Tibial nerve (tissue), 4 donors: ENCODE results near the gene WDR82. TPM values are rescaled to one million over a fixed set of nuclear protein-coding genes. Genes with fewer than 3 reads are reported as not detected.

Experiments used
- DNase-seq, 2 donors: peaks; one replicate each; pipeline ENCODE4 v3.0.0-alpha.2; 2019; ENCODE audit warnings: low spot score in 2 of 2
- H3K27ac ChIP-seq, 4 donors: fragments of 200-600 bp; sonication (generic) in 3 of 4; one replicate each; pipeline ENCODE4 v1.5.1; 2017 to 2019; ENCODE audit warnings: mild to moderate bottlenecking in 1 of 4
- H3K27me3 ChIP-seq, 2 donors: fragments of 200-600 bp; sonication (generic) in 1 of 2; one replicate each; pipeline versions ENCODE4 v1.5.1 to v1.6.0; 2017 to 2019
- H3K36me3 ChIP-seq, 3 donors: fragments of 200-600 bp; sonication (generic); one replicate each; pipeline ENCODE4 v1.5.1; 2018 to 2019
- H3K4me1 ChIP-seq, 4 donors: fragments of 200-600 bp; sonication (generic) in 3 of 4; one replicate each; pipeline ENCODE4 v1.5.1; 2017 to 2019
- H3K4me3 ChIP-seq, 4 donors: fragments of 200-600 bp; sonication (generic) in 3 of 4; one replicate each; pipeline ENCODE4 v1.5.1; 2017 to 2019; ENCODE audit warnings: mild to moderate bottlenecking in 1 of 4, moderate library complexity in 1 of 4
- H3K9me3 ChIP-seq, 4 donors: fragments of 200-600 bp; sonication (generic) in 3 of 4; one replicate each; pipeline ENCODE4 v1.5.1; 2017 to 2019
- EP300 ChIP-seq, 2 donors: sonication (generic); formaldehyde crosslinking; IDR thresholded peaks; one replicate each; pipeline ENCODE4 v1.6.1; 2017; ENCODE audit warnings: antibody characterized with exemption in 2 of 2, mild to moderate bottlenecking in 1 of 2
- POLR2A ChIP-seq, 2 donors: fragments of 450-650 bp; IDR thresholded peaks; one replicate each; pipeline ENCODE4 v1.6.1; 2017; ENCODE audit warnings: antibody characterized with exemption in 2 of 2, mild to moderate bottlenecking in 2 of 2, moderate library complexity in 2 of 2
- WGBS, 2 donors: methylation state at CpG; one replicate each; pipeline ENCODE4 v1.1.5; 2018; 5-methylcytosine and 5-hydroxymethylcytosine counted together
- total RNA-seq, 4 donors: library from RNA; depleted of rRNA; stranded (reverse); fragments of >200 nt; gene quantifications; one replicate each; pipeline ENCODE4 v1.1.0, GENCODE V29; 2016
- TF ChIP-seq, protein P1 (sequence below), 5 experiments: fragments of 200-600 bp in 3 of 5; fragments of 450-650 bp in 2 of 5; sonication (generic) in 3 of 5; IDR thresholded peaks; one replicate each; pipeline ENCODE4 v1.5.1; 2016 to 2019; ENCODE audit warnings: antibody characterized with exemption in 5 of 5, mild to moderate bottlenecking in 3 of 5, moderate library complexity in 2 of 5

WDR82 gene
- total RNA-seq, 4 donors from 2014 or later = 42.1 to 52.9 (median 48.6) TPM

DNA sequence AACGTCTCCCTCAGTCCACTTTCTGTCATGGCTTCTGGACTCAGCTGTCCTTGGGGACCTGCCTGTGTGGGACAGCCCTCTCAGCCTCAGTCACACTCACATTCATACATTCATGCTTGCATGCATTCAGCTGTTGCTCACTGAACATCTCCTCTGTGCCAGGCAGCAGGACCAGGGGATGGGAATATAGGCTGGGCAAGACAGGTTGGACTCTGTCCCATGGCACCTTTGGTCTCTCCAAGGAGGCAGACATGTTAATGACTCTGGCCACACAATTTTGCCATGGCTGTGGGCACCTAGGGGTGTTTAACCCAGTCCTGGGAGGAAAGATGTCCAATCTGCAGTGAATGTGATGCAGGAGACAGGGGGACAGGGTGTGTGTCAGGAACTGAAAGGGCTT lies 29.9 kb upstream of the WDR82 start:
- Histone ChIP-seq H3K36me3 (peaks cover 0 to 22% (median 0%) of the 10 kb centered on the region in 3 donors), H3K4me1 (peaks cover 0 to 13% (median 2%) of the 10 kb centered on the region in 4 donors), H3K4me3 (no peak overlapping the region), H3K27me3 (no peaks in the 10 kb centered on the region), H3K27ac (no peak overlapping the region), H3K9me3 (no peaks in the 10 kb centered on the region)
- WGBS, 2 donors = 33 to 67% methylated on average over 1 of the region's 1 CpG
- DNase-seq = no peak
- TF ChIP-seq, protein P1, sequence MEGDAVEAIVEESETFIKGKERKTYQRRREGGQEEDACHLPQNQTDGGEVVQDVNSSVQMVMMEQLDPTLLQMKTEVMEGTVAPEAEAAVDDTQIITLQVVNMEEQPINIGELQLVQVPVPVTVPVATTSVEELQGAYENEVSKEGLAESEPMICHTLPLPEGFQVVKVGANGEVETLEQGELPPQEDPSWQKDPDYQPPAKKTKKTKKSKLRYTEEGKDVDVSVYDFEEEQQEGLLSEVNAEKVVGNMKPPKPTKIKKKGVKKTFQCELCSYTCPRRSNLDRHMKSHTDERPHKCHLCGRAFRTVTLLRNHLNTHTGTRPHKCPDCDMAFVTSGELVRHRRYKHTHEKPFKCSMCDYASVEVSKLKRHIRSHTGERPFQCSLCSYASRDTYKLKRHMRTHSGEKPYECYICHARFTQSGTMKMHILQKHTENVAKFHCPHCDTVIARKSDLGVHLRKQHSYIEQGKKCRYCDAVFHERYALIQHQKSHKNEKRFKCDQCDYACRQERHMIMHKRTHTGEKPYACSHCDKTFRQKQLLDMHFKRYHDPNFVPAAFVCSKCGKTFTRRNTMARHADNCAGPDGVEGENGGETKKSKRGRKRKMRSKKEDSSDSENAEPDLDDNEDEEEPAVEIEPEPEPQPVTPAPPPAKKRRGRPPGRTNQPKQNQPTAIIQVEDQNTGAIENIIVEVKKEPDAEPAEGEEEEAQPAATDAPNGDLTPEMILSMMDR (IDR thresholded peaks at IDR 0.05) = no peak

DNA sequence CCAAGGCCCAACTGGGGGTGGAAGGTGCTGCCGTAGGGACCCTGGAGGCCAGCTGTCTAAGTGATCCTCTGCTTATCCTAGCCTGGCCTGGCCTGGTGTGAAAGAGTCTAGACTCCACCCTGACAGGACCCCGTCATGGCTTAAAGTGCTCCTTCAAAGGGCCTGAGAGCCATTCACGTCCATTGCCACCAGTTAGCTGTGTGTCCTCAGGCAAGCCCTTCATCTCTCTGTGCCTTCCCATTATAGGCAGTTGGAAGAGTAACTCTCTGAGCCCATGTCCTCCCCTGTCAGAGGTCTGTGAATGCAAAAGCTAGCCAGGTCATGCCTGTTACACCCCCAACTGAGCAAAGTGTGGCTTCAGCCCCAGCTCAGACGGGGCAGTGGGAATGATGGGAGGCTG lies 28.5 kb upstream of the WDR82 start:
- Histone ChIP-seq H3K36me3 (peaks cover 0 to 22% (median 0%) of the 10 kb centered on the region in 3 donors), H3K9me3 (no peaks in the 10 kb centered on the region), H3K27me3 (no peaks in the 10 kb centered on the region), H3K27ac (no peak overlapping the region), H3K4me1 (peaks cover 0 to 9% (median 0%) of the 10 kb centered on the region in 4 donors), H3K4me3 (no peak overlapping the region)
- TF ChIP-seq EP300 (IDR thresholded peaks at IDR 0.05) (no peak), POLR2A (IDR thresholded peaks at IDR 0.05) (no peak)
- TF ChIP-seq, protein P1 (IDR thresholded peaks at IDR 0.05) = no peak
- no peak for DNase-seq
- WGBS, 2 donors = 70 to 90% methylated on average over 3 of the region's 4 CpGs

DNA sequence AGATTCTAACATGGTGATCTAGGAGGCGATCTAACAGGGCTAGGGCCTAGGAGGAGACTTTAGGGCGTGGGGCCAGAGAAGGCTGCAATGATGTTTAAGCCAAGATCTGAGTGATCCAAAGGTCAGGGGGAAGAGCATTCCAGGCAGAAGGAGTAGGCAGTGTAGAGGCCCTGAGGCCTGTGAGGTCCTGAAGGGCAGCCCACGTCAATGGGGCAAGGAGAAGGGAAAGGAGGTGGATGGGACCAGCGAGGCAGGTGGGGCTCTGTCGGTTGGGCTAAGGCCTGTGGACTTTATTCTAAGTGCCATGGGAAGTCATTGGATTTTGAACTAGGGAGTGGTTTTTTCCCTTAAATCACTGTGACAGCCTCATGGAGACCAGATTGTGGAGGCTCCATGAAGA lies 27.5 kb upstream of the WDR82 start:
- Histone ChIP-seq H3K27me3 (no peaks in the 10 kb centered on the region), H3K9me3 (no peaks in the 10 kb centered on the region), H3K4me3 (no peak overlapping the region), H3K36me3 (peaks cover 0 to 22% (median 0%) of the 10 kb centered on the region in 3 donors), H3K27ac (no peak overlapping the region), H3K4me1 (peaks cover 0 to under 1% (median 0%) of the 10 kb centered on the region in 4 donors)
- TF ChIP-seq EP300 (IDR thresholded peaks at IDR 0.05) (no peak), POLR2A (IDR thresholded peaks at IDR 0.05) (no peak)
- TF ChIP-seq, protein P1 (IDR thresholded peaks at IDR 0.05) = no peak
- DNase-seq = no peak
- 81 to 90% methylated on average over 5 of the region's 5 CpGs for WGBS, 2 donors

DNA sequence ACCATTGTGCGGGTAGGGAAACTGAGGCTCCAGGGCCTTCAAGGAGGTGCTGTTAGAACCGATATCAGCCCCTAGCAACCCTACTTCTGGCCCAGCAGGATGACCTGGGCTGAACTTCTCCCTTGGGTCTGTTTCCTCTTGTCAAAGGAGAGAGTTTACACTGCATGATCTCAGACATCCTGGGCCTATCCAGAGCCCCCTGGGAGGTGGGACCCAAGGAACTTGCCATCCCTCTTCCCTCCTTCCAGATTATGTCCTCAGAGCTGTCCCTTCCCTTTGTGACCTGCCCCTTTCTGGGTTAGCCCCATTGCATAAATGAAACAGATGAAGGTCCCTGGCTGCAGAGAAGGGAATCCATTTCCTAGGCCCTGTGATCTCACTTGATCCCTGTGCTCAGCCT lies 25.4 kb upstream of the WDR82 start:
- Histone ChIP-seq H3K4me1 (peaks cover 0 to 16% (median 2%) of the 10 kb centered on the region in 4 donors), H3K36me3 (peaks cover 0 to 7% (median 0%) of the 10 kb centered on the region in 3 donors), H3K9me3 (no peaks in the 10 kb centered on the region), H3K4me3 (no peak overlapping the region), H3K27me3 (no peaks in the 10 kb centered on the region), H3K27ac (no peak overlapping the region)
- WGBS, 2 donors = 96 to 100% methylated on average over 2 of the region's 2 CpGs
- DNase-seq = no peak
- TF ChIP-seq EP300 (IDR thresholded peaks at IDR 0.05) = no peak
- TF ChIP-seq, protein P1 (IDR thresholded peaks at IDR 0.05) = no peak
- no peak for TF ChIP-seq POLR2A (IDR thresholded peaks at IDR 0.05)

DNA sequence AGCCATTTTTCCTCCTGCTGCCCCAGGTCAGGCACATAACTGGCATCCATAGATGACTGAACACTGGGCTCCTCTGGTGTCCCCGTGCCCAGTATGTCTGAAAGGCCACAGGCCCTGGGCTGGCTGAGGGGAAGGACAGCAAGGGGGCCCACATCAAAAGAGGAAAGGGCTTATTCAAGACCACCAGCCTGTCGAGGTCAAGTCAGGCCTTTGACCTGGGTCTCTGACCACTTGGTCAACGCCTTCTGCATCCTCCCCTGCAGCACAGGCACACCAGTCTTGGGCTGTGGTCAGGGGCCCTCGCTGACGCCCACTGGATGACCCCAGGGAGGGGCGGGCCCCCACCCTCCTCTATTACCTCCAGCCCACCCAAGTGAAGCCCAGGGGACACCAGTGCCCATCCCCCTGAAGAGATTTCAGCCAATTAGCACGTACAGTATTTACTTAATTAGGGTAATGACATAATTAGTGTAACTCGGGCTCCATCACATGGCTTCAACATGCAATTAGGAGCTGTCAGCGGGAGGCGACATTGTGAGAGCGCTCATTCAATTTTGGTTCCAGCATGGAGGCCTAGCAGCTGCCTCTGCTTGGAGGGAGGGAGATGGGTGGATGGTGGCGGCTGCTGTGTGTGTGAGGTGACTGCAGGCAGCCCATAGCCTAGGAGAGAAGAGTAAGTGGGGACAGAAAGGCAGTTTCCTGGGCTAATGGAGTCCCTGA lies 24.1 kb upstream of the WDR82 start:
- Histone ChIP-seq H3K27me3 (no peaks in the 10 kb centered on the region), H3K9me3 (no peaks in the 10 kb centered on the region), H3K4me1 (peaks cover 0 to 29% (median 2%) of the 10 kb centered on the region in 4 donors), H3K36me3 (peaks cover 0 to 7% (median 0%) of the 10 kb centered on the region in 3 donors), H3K4me3 (no peak overlapping the region), H3K27ac (no peak overlapping the region)
- 61 to 66% methylated on average over 12 of the region's 12 CpGs for WGBS, 2 donors
- no peak for DNase-seq
- TF ChIP-seq POLR2A (IDR thresholded peaks at IDR 0.05) = no peak
- no peak for TF ChIP-seq EP300 (IDR thresholded peaks at IDR 0.05)
- TF ChIP-seq, protein P1 (IDR thresholded peaks at IDR 0.05) = no peak
